ENCODE data around the gene CFAP157. TPM values are rescaled to one million over a fixed set of nuclear protein-coding genes. Genes with fewer than 3 reads are reported as not detected.

Gene CFAP157
- total and polyA plus RNA-seq, 2 of the 13 experiments (the other 11 are each of a cell fraction or from before 2014, with no cell fraction given): 0.07 TPM; not detected in 1

DNA sequence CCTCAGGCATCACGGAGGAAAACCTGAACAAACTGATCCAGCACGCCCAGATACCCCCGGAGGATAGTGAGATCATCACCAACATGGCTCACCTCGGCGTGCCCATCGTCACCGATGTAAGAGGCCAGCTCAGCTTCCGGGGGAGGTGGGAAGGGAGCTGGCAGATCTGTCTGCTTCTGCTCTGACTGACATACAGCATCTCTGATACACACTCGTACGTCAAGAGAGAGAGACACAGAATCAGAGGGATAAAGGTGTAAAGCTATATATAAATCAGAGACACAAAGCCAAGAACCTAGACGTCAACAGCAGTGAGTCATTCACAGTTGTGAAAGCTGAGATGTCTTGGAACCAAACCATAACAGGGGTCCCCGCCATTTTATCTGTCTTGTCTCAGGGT is 30.1 kb upstream of the CFAP157 start:
- no peak overlapping the region for H3K9ac ChIP-seq (ENCODE audit: insufficient read depth, low read depth, low read length)
- ATAC-seq: no peak
- FAIRE-seq: no peak
- TF ChIP-seq PRMT3 (CRISPR knock-in tag; IDR thresholded peaks at IDR 0.05; ENCODE audit: borderline replicate concordance, low read depth) (no peak), ZNF496 (CRISPR knock-in tag; IDR thresholded peaks at IDR 0.05; ENCODE audit: insufficient replicate concordance) (no peak), RBFOX2 (IDR thresholded peaks at IDR 0.05; ENCODE audit: low read depth, low read length) (no peak), CENPX (CRISPR knock-in tag; IDR thresholded peaks at IDR 0.05) (no peak), HES4 (CRISPR knock-in tag; IDR thresholded peaks at IDR 0.05; ENCODE audit: borderline replicate concordance) (no peak), ZBTB38 (CRISPR knock-in tag; IDR thresholded peaks at IDR 0.05) (no peak), FOXC1 (CRISPR knock-in tag; IDR thresholded peaks at IDR 0.05; ENCODE audit: borderline replicate concordance) (no peak), MLLT10 (CRISPR knock-in tag; IDR thresholded peaks at IDR 0.05) (no peak), NFKB2 (CRISPR knock-in tag; IDR thresholded peaks at IDR 0.05; ENCODE audit: borderline replicate concordance) (no peak), MIER2 (CRISPR knock-in tag; IDR thresholded peaks at IDR 0.05) (no peak), RORA (CRISPR knock-in tag; IDR thresholded peaks at IDR 0.05) (no peak), SRY (CRISPR knock-in tag; IDR thresholded peaks at IDR 0.05) (no peak), ISL2 (CRISPR knock-in tag; IDR thresholded peaks at IDR 0.05) (no peak)
- TF ChIP-seq, protein P1, sequence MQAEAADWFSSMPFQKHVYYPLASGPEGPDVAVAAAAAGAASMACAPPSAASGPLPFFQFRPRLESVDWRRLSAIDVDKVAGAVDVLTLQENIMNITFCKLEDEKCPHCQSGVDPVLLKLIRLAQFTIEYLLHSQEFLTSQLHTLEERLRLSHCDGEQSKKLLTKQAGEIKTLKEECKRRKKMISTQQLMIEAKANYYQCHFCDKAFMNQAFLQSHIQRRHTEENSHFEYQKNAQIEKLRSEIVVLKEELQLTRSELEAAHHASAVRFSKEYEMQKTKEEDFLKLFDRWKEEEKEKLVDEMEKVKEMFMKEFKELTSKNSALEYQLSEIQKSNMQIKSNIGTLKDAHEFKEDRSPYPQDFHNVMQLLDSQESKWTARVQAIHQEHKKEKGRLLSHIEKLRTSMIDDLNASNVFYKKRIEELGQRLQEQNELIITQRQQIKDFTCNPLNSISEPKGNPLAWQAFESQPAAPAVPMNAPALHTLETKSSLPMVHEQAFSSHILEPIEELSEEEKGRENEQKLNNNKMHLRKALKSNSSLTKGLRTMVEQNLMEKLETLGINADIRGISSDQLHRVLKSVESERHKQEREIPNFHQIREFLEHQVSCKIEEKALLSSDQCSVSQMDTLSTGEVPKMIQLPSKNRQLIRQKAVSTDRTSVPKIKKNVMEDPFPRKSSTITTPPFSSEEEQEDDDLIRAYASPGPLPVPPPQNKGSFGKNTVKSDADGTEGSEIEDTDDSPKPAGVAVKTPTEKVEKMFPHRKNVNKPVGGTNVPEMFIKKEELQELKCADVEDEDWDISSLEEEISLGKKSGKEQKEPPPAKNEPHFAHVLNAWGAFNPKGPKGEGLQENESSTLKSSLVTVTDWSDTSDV (CRISPR knock-in tag; IDR thresholded peaks at IDR 0.05): no peak
- TF ChIP-seq, protein P2, sequence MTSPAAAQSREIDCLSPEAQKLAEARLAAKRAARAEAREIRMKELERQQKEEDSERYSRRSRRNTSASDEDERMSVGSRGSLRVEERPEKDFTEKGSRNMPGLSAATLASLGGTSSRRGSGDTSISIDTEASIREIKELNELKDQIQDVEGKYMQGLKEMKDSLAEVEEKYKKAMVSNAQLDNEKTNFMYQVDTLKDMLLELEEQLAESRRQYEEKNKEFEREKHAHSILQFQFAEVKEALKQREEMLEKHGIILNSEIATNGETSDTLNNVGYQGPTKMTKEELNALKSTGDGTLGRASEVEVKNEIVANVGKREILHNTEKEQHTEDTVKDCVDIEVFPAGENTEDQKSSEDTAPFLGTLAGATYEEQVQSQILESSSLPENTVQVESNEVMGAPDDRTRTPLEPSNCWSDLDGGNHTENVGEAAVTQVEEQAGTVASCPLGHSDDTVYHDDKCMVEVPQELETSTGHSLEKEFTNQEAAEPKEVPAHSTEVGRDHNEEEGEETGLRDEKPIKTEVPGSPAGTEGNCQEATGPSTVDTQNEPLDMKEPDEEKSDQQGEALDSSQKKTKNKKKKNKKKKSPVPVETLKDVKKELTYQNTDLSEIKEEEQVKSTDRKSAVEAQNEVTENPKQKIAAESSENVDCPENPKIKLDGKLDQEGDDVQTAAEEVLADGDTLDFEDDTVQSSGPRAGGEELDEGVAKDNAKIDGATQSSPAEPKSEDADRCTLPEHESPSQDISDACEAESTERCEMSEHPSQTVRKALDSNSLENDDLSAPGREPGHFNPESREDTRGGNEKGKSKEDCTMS (CRISPR knock-in tag; conservative IDR thresholded peaks at IDR 0.05): no peak
- ChIA-PET CTCF (ENCODE audit: low intra/inter-chr PET ratio, low total read pairs) (no interaction called here), POLR2A (no interaction called here)
- intact Hi-C loops (cut with micrococcal nuclease; ENCODE audit: unreplicated experiment) (no loop called here), in situ Hi-C loops (cut with HindIII; ENCODE audit: extremely low pct_ligation_motif_present, low pct_unique_long_range_greater_than_20kb) (no loop called here)
- no peak overlapping the region for H3K4me2 ChIP-seq (ENCODE audit: low read depth, low read length)
- no peak overlapping the region for H2AFZ ChIP-seq (ENCODE audit: low read length)
- BruUV-seq (replicated peaks): no TSS peak
- H3K9me3 ChIP-seq (ENCODE audit: low read length): no peaks in the 10 kb centered on the region
- 87% methylated on average over 12 of the region's 12 CpGs for WGBS (ENCODE audit: low lambda C conversion rate)
- H3K4me1 ChIP-seq (ENCODE audit: insufficient read depth, low read length): no peaks in the 10 kb centered on the region
- DNase-seq (ENCODE audit: low spot score): no peak
- no peaks in the 10 kb centered on the region for H3K27me3 ChIP-seq (ENCODE audit: control insufficient read depth in 1 of 2, insufficient read depth in 2 of 2, low read length in 2 of 2)
- no peaks in the 10 kb centered on the region for H3K36me3 ChIP-seq (replicated peaks in 1 of 2; ENCODE audit: control insufficient read depth in 1 of 2, insufficient read depth in 2 of 2, low read length in 2 of 2)
- no peak overlapping the region for H3K4me3 ChIP-seq (replicated peaks in 1 of 3; ENCODE audit: insufficient read depth in 1 of 3, low read depth in 2 of 3, low read length in 3 of 3)
- no peaks in the 10 kb centered on the region for H3K79me2 ChIP-seq (ENCODE audit: insufficient read depth, low read length)
- H4K20me1 ChIP-seq (ENCODE audit: insufficient read depth, low read length): no peaks in the 10 kb centered on the region
- H3K27ac ChIP-seq (ENCODE audit: extremely low read length, insufficient read depth, low read length): no peak overlapping the region
